Fibroblast of gingiva (primary cell): ENCODE measurements around the gene ADH7.
"Not testable (repeated sequence)": the region's sequence is repeated elsewhere in the genome, so short reads cannot be mapped to it uniquely, and the experiment has no call there.

Source experiments
- DNase-seq: peaks from one replicate; pipeline ENCODE4 v3.0.0-alpha.2; 2011; ENCODE audit warnings: low read depth

Gene ADH7

GRCh38 chr4:99379571-99379970 is 55.6 kb downstream of the ADH7 start:
- no peak for DNase-seq

DNA sequence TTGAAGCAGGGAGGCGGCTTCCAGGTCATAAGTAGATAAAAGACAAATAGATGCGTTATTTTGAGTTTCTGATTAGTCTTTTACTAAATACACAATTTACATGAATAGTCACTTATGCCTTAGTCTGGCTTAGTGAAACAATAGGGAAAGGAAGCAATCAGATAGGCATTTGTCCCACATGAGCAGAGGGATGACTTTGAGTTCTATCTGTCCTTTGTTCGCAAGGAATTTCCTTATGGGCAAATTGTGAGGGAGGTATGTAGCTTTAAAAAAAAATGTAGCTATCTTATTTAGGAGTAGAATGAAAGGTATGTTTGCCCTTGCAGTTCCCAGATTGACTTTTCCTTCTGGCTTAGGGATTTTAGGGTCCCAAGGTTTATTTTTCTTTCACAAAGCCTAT is 56.3 kb downstream of the ADH7 start:
- DNase-seq = no peak

- DNase-seq = peak; percentile 76
Measured at GRCh38 chr4:99377341-99377740, 57.8 kb downstream of the ADH7 start.

DNA sequence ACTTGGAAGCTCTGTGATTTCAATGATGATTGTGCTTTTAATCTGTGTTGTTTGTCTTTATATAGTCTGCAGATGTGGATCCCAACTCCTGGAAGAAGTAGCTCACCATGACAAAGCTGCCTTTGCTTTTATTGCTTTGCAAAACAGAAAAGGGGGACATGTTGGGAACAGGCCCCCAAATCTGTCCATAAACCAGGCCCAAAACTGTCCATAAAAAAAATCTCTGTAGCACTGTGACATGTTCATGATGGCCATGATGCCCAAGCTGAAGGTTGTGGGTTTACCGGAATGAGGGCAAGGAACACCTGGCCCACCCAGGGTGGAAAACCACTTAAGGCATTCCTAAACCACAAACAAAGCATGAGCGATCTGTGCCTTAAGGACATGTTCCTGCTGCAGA is 62.7 kb downstream of the ADH7 start:
- not testable (repeated sequence) for DNase-seq

GRCh38 chr4:99367817-99368216 is 67.3 kb downstream of the ADH7 start:
- DNase-seq = not testable (repeated sequence)

DNA sequence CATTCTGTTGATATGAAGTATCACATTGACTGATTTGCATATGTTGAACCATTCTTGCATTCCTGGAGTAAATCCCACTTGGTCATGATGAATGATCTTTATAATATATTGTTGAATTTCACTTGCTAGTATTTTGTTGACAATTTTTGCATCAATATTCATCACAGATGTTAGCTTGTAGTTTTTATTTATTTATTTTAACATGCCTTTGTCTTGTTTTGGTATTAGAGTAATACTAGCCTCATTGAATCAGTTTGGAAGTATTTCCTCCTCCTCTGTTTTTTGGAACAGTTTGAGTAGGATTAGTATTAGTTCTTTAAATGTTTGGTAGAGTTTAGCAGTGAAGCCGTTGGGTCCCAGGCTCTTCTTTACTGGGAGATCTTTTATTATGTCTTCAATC is 68.7 kb downstream of the ADH7 start:
- DNase-seq = peak; percentile 82

- DNase-seq = no peak
Measured at GRCh38 chr4:99362768-99363167, 72.4 kb downstream of the ADH7 start.
